GM20000 (cell line): ENCODE results near the gene RASEF.

Experiments
- DNase-seq: peaks from one replicate; pipeline ENCODE4 v3.0.0; 2012; ENCODE audit warnings: low spot score
- CTCF ChIP-seq: IDR thresholded peaks from 2 replicates; pipeline ENCODE4 v1.5.1; 2012; ENCODE audit warnings: mild to moderate bottlenecking, control low read depth; ENCODE audit errors: extremely low read depth, missing control alignments

The RASEF gene

GRCh38 chr9:83056174-83056573 is 6.8 kb downstream of the RASEF start:
- no peak for DNase-seq
- no peak for TF ChIP-seq CTCF

- TF ChIP-seq CTCF = no peak
- DNase-seq = no peak
These were observed 14.8 kb downstream of the RASEF start for GRCh38 chr9:83047839-83048775.

DNA sequence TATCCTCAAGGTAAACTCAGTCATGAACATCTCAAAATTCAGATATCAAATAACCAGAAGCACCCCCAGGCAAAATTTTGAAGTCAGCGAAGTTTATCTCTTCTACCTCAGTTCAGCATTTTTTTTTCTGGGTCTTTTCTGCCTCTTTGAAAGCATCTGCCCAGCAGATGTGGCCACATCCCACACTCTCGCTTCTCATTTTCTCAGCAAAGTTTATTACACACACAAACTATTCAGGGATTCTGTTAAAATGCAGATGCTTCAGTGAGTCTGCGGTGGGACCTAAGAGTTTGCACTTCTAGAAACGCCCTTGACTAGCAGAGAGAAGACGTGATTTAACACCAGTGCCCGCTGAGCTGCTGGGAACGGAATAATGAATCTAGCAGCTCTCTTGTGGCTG is 19.3 kb downstream of the RASEF start:
- no peak for DNase-seq
- TF ChIP-seq CTCF = no peak

DNA sequence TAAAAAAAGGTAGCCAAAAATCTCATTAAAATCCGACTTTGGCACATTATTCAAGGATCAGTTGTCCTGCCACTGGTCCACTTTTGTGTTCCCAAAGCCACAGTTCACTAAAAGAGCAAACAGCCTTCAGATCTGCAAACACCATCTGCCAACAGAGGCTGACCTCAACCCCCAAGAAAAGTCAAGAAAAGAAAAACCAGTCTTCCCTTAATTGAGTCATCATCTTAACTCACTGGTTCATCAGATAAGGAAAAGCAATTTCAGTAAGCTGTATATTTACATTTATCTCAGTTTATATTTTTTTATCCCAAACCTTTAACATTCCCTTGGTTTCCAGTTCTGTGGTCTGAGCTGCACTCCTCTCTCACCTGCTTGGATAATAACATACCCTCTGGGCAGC is 21.2 kb downstream of the RASEF start:
- TF ChIP-seq CTCF = no peak
- DNase-seq = no peak

DNA sequence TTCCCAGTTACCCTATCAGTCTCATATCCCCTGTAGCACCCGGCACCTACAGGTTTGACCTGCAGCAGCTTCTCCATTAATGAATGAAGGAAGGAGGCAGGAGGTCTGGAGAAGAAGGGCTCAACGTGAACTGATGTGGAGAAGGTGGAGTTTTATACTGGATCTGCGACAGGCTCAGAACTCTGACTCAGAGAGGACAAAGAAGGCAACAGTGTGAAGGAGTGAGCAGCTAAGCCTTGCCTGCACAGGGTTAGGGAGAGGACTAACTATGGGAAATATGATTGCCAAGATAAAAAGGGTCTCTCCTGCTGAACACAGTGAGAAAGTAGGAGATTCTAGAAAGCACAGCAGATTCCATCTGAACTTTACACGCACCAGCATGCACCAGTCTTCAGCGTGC is 23.6 kb downstream of the RASEF start:
- no peak for DNase-seq
- no peak for TF ChIP-seq CTCF

GRCh38 chr9:83036043-83036442 is 26.9 kb downstream of the RASEF start:
- TF ChIP-seq CTCF = no peak
- DNase-seq = no peak

- DNase-seq = no peak
- TF ChIP-seq CTCF = no peak
These were observed 27.8 kb downstream of the RASEF start for GRCh38 chr9:83035143-83035542.
